ENCODE data around the gene PSMC3.
A peak's percentile ranks its signal among the peaks of the same experiment; 100 is the strongest.

Gene PSMC3

GRCh38 chr11:47418454-47419259 lies 7.6 kb downstream of the PSMC3 start:
- H3K9me3 ChIP-seq (ENCODE audit: severe bottlenecking), result no peaks in the 10 kb centered on the region
- peaks cover 9% of the 10 kb centered on the region for H3K4me1 ChIP-seq (ENCODE audit: insufficient read depth, poor library complexity, severe bottlenecking)
- DNase-seq (ENCODE audit: low spot score) (no peak), ATAC-seq (ENCODE audit: low read depth) (no peak)
- no peak overlapping the region for H3K4me3 ChIP-seq (ENCODE audit: severe bottlenecking)
- no peaks in the 10 kb centered on the region for H3K27me3 ChIP-seq (ENCODE audit: insufficient read depth, poor library complexity, severe bottlenecking)
- TF ChIP-seq, protein P1, sequence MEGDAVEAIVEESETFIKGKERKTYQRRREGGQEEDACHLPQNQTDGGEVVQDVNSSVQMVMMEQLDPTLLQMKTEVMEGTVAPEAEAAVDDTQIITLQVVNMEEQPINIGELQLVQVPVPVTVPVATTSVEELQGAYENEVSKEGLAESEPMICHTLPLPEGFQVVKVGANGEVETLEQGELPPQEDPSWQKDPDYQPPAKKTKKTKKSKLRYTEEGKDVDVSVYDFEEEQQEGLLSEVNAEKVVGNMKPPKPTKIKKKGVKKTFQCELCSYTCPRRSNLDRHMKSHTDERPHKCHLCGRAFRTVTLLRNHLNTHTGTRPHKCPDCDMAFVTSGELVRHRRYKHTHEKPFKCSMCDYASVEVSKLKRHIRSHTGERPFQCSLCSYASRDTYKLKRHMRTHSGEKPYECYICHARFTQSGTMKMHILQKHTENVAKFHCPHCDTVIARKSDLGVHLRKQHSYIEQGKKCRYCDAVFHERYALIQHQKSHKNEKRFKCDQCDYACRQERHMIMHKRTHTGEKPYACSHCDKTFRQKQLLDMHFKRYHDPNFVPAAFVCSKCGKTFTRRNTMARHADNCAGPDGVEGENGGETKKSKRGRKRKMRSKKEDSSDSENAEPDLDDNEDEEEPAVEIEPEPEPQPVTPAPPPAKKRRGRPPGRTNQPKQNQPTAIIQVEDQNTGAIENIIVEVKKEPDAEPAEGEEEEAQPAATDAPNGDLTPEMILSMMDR (IDR thresholded peaks at IDR 0.05; ENCODE audit: poor library complexity, severe bottlenecking), result no peak
- H3K36me3 ChIP-seq (ENCODE audit: low read depth), result peaks cover 74% of the 10 kb centered on the region
- H3K27ac ChIP-seq (ENCODE audit: poor library complexity, severe bottlenecking), result no peak overlapping the region

DNA sequence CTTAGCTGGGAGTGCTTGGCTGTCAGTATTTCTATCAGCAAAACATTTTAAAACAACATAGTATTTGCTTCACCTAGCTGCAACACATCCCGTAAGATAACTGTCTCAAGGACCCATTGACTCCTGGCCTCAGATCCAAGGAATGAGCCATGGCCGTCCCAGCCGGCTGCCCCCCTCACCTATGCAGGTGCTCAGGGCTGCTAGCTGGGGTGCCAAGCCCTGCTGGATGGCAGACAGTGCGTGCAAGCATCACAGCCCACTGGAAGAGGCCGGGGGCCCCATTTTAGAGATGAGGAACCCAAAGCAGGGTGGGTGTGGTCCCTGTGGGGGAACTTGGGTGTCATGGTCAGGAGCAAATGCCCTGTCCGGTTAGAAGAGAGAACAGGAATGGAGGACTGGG lies 8.5 kb downstream of the PSMC3 start:
- DNase-seq (ENCODE audit: low spot score) (no peak), ATAC-seq (ENCODE audit: low read depth) (no peak)
- TF ChIP-seq, protein P1 (IDR thresholded peaks at IDR 0.05; ENCODE audit: poor library complexity, severe bottlenecking), result no peak
- peaks cover 9% of the 10 kb centered on the region for H3K4me1 ChIP-seq (ENCODE audit: insufficient read depth, poor library complexity, severe bottlenecking)
- H3K9me3 ChIP-seq (ENCODE audit: severe bottlenecking), result no peaks in the 10 kb centered on the region
- no peaks in the 10 kb centered on the region for H3K27me3 ChIP-seq (ENCODE audit: insufficient read depth, poor library complexity, severe bottlenecking)
- H3K36me3 ChIP-seq (ENCODE audit: low read depth), result peaks cover 70% of the 10 kb centered on the region
- peak overlapping the region; percentile 87 for H3K27ac ChIP-seq (ENCODE audit: poor library complexity, severe bottlenecking)
- H3K4me3 ChIP-seq (ENCODE audit: severe bottlenecking), result no peak overlapping the region

GRCh38 chr11:47415949-47416472 lies 10.2 kb downstream of the PSMC3 start:
- TF ChIP-seq, protein P1 (IDR thresholded peaks at IDR 0.05; ENCODE audit: poor library complexity, severe bottlenecking), result no peak

GRCh38 chr11:47415091-47415854 lies 11.0 kb downstream of the PSMC3 start:
- peaks cover 72% of the 10 kb centered on the region for H3K36me3 ChIP-seq (ENCODE audit: low read depth)
- H3K4me1 ChIP-seq (ENCODE audit: insufficient read depth, poor library complexity, severe bottlenecking), result peaks cover 9% of the 10 kb centered on the region
- ATAC-seq (ENCODE audit: low read depth) (no peak; the same call in 2 of the 3 replicates), DNase-seq (ENCODE audit: low spot score) (no peak)
- TF ChIP-seq, protein P1 (IDR thresholded peaks at IDR 0.05; ENCODE audit: poor library complexity, severe bottlenecking), result no peak
- H3K9me3 ChIP-seq (ENCODE audit: severe bottlenecking), result no peaks in the 10 kb centered on the region
- H3K27me3 ChIP-seq (ENCODE audit: insufficient read depth, poor library complexity, severe bottlenecking), result no peaks in the 10 kb centered on the region
- H3K27ac ChIP-seq (ENCODE audit: poor library complexity, severe bottlenecking), result peak overlapping the region; percentile 87
- H3K4me3 ChIP-seq (ENCODE audit: severe bottlenecking), result no peak overlapping the region

More at GRCh38 chr11:47415949-47416472, 10.2 kb downstream of the PSMC3 start:
- DNase-seq (ENCODE audit: low spot score) (peak; percentile 93), ATAC-seq (ENCODE audit: low read depth) (peak; percentile 90)
- Histone ChIP-seq H3K36me3 (ENCODE audit: low read depth) (peaks cover 71% of the 10 kb centered on the region), H3K27me3 (ENCODE audit: insufficient read depth, poor library complexity, severe bottlenecking) (no peaks in the 10 kb centered on the region), H3K4me1 (ENCODE audit: insufficient read depth, poor library complexity, severe bottlenecking) (peaks cover 9% of the 10 kb centered on the region), H3K27ac (ENCODE audit: poor library complexity, severe bottlenecking) (peak overlapping the region; percentile 87), H3K4me3 (ENCODE audit: severe bottlenecking) (no peak overlapping the region), H3K9me3 (ENCODE audit: severe bottlenecking) (no peaks in the 10 kb centered on the region)
